ENCODE results near the gene NFYC.

NFYC gene

DNA sequence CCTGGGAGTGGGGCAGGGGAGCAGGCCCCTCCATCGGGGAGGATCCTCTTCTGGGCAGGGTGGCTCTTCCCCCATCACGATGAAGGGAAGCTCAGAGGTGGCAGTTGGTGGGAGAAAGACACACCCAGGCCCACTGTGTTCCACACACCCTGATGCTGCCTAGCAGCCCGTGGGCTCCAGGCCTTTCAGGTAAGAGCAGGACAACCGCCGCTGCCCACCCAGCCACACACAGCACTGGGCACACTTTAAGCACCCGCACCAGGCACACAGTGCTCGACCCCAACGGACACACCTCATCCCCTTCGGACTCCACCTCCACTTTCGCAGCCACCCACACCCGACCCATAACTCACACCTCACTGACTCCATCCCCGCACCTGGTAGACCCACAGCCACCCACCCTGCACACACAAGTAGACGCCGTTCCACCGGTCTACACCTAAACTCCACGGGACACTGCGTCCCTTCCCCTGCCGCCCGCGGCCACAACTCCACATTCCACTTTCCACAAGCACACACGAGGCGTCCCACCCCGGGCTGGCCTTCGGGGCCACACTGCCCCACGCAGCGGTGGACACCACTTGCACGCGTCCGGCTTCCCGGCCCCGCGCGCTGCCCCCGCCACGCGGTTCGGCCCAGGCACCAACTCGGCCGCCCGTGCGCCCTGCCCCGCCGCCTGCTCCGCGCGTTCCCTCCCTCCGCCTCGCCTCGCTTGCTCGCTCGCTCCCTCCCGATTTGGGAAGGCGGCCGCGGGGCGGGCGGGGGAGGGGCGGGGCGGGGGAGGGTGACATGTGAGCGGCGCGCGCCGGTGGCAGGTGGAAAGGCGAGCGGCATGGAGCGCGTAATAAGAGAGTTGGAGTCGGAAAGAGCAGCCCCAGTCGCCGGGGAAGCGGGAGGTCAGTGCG, 91.7 kb downstream of the NFYC start, which contains the start of gene KCNQ4:
TSS of gene KCNQ4 (plus strand) at position 787 of the 905 bp plus-strand sequence. CDS start 307 bp downstream, outside the sequence.
- peak; percentile 82 for DNase-seq (ENCODE audit: low spot score)

DNA sequence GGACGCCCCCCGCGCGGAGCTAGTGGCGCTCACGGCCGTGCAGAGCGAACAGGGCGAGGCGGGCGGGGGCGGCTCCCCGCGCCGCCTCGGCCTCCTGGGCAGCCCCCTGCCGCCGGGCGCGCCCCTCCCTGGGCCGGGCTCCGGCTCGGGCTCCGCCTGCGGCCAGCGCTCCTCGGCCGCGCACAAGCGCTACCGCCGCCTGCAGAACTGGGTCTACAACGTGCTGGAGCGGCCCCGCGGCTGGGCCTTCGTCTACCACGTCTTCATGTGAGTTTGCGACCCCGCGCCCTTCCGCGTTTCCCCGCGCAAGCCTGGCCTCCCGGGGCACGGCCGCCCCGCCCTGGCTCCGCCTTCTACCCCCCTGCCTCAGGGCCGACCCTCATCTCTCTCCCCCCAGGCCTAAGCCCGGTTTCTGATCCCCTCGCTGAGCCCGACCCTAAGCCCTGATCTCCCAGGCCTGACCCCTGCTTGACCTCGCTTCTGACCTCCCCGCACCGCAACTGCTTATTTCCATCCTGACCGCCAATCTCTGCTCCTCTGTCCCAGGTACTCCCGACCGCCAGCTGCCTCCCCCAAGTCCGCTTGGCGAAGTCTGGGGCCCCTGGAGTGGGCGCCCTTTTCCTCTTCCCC, 92.8 kb downstream of the NFYC start:
- DNase-seq (ENCODE audit: low spot score), result peak; percentile 78

DNA sequence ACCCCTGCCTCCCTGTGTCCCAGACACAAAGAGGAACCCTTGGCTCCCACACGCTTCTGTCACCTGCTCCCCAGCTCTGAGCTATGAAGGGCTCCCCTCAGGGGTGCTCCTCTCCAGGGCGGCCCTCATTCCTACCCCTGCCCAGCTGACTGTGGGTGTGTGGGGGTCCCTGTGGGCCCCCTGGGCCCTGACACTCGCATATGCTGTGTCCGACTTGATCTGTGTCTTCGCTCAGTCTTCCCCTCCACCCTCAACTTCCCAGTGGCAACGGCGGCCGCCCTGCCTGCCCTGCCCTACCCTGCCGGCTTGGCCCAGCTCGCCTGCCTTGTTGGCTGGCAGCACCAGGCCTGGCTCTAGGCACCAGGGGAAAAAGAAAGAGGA, 93.3 kb downstream of the NFYC start:
- DNase-seq (ENCODE audit: low spot score), result no peak

DNA sequence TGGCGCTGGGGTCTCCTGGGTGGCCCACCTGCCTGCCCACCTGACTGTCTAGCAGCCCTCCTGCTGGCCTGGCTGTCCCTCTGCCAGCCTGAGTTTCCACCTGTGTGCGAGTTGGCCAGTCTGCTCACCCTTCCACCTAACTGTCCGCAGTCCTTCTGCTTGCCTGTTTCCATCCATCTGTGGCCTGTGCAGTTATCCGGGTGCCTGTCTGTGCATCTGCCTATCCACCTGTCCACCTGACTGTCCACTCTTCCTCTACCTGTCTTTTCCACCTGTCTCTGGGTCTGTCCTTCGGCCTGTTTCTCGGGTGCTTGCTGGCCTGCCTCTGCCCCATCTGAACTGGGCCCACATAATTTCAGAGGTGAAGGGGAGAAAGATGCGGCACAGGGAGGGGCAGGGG, 93.9 kb downstream of the NFYC start:
- DNase-seq (ENCODE audit: low spot score), result no peak

DNA sequence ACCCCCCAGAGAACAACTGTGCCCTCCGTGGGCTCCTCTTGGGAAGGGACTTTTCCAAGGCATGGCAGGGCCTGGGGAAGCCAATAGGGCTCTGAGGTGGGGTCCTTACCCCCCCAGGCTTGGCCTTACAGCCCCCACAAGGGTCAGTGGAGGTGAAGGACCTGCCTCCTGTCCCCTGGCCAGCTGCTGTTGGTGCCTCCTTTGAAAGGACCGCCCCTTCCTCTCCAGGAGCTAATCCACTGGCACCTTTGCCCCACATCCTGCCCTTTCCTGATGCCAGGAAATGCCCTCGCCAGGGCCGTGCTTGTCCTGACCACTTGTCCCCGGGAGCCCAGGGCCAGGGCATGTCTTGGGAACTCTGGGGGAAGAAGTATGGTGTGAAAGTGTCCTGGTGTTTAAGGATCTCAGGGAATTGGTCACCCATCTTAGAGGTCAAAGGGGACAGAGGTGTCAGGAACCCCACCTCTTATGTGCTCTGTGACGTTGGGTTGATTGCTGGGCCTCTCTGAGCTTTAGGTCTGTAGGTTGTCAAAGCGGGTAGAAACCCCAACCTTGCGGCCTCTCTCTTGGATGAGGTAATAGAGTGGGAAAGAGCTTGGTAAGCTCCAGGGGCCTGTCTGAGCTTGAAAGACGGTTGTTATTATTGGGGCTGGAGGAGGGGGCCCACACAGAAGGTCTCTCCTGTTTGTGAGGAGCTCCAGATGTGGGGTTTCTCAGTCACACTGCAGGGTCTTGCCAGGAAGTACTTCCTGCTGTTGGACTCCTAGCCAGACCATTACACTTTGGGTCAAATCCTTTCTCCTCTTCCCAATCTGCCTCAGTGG, 94.9 kb downstream of the NFYC start:
- no peak for DNase-seq (ENCODE audit: low spot score)

DNA sequence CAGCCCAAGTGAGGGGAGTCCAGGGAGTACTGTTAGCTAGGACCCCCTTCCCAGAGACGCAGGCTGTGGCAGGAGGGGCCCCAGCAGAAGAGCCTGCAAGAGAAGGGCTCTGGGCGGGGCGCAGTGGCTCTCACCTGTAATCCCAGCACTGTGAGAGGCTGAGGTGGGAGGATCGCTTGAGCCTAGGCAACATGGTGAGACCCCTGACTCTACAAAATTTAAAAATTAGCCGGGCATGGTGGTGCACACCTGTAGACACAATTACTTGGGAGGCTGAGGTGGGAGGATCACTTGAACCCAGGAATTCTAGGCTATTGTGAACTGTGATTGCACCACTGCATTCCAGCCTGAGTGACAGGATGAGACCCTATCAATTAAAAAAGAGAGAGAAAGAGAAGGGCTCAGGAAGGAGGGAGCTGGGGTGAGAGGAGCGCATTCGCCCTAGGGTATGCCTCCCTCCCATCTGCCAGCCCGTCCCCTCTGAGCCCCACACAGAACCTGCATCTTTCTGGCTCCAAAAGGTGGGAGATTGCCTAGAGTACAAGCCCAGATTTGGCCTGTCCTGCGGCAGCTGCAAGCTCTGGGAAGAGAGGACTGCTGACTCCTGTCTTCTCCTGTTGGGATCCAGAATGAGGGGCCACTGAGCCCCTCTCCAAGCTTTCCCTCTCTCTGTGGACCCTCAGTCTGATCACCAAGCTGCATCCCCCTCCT, 95.6 kb downstream of the NFYC start:
- no peak for DNase-seq (ENCODE audit: low spot score)

DNA sequence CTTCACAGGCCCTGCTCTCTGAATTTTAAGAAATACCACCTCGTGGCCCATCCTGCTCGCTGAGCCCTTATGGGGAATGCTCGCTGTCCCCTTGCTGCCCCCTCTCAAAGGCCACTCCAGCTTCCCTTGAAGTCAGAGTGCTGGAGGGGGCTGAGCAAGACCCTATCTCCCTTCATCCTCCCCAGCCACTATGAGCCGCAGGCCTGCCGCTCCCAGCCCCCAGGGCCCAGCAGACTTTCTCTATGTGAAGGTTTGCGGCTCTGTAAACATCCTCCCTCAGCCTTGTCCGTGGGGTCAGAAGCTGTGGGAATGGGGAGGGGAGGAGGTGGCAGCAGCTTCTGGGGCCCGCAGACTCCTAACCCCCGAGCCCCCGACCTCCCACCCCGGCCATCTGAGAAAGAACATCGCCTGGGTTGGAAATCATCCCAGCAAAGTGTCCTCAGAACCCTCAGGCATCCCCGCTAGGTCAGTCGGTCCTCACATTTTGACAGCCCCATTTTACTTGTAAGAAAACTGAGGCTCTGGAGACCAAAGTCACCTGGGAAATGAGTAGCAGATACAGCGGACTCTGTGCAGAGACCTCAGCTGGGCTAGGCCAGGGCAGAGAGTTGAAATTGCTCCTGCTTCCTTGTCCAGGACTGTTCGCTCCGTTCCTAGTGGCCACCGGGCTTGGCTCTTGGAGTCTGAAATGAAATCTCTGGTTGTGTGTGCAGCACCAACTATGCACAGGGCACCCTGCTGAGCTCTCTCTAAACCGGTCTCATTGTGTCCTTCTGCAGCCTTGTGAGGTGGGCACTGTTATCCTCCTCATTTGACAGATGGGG, 96.4 kb downstream of the NFYC start:
- DNase-seq (ENCODE audit: low spot score), result no peak

DNA sequence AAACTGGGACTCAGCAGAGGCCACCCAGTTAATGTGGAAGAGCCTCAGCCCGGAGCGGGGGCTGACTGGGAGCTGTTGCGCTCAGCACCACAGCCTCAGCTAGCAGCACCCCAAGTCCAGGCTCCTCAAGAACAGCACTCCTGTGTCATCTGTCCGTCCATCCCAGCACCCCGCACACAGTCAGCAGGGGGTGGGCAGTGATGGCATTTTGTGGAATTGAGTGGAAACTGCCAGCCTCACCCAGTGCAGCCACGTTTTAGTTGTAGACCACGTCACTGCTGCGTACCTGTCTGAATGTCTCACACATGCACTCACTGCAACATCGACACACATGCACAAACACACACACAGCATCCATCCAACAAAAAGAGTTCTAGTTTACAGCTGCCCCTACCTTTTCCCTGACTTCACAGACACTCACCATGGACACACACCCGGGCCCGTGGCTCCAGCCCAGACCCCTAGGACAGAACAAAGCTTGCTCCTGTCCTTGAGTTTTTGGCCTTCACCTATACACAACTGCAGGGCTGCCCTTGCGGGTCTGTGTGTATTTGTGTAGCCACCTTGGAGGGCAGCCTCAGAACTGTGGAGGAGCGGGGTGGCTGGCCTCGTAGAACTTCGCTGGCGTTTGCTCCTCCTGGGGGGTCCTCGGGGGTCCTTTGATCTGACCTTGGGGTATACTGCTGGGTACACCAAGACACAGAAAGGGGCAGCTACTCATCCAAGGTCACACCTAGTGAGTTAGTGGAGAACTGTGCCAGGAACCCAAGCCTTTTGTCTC, 97.2 kb downstream of the NFYC start:
- no peak for DNase-seq (ENCODE audit: low spot score)

DNA sequence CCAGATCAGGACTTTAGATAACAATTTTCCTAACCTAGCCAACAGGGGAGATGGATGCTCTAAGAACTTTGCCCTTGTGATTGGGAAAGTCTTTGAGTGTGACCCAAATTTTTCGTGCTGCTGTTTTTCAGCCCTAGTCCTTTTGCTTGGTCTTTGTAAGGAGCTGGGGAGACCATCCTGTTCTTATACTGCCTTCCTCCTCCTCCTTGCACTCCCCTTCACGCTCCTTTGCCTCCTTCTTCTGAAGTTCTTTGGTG, 97.8 kb downstream of the NFYC start:
- DNase-seq (ENCODE audit: low spot score), result no peak

DNA sequence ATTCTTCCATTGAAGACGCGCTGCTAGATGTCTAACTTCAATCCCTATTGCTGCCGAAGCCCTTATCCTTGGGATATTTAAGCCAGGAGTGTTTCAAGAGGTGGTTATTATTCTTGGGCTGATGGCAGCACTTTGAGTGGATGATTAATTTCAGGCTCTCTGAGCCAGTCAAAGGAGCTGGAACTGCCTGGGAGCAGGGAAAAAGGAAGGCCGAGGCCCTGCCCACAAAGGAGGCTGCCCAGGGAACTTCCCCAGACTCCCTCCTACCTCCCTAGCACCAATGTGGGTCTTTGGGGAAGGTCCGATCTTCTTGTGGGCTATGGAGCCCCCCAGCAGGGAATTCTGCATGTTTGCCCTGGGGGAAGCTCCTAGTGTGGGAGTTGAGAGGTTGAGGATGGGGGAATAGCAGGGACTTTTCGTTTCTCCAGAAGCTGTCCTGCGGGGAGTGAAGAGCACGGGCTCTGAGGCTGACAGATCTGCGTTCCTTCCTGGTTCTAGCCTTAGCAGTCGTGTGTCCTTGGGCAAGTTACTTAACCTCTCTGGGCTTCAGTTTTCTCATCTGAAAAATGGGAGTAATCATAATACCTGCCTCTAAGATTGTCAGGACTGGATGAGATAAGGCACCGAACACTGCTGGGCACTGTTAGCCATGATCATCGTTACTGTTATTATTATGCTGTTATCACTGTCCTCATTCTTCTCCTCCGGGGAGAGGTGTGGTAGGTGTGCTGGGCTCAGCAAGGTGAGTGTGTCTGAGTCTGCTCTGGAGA, 98.3 kb downstream of the NFYC start:
- DNase-seq (ENCODE audit: low spot score), result no peak

DNA sequence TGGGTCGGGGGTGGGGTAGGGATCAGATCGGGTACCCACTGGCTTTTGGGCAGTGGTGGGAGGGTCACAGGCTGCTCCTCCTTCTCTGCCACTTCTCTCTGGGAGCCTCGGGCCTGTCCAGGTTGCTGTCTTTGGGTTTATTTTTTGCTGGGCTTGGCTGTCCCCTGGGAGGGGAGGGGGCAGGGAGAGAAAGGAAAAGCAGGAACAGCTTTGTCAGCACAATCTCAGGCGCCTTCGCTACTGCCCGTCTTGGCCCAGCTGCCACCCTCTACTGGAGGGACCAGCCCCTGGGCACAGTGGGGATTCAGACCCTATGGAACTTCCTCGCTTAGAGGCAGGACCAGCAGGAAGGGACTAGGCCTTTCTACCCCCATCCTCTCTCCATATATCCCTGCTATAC, 100.5 kb downstream of the NFYC start:
- no peak for DNase-seq (ENCODE audit: low spot score)

DNA sequence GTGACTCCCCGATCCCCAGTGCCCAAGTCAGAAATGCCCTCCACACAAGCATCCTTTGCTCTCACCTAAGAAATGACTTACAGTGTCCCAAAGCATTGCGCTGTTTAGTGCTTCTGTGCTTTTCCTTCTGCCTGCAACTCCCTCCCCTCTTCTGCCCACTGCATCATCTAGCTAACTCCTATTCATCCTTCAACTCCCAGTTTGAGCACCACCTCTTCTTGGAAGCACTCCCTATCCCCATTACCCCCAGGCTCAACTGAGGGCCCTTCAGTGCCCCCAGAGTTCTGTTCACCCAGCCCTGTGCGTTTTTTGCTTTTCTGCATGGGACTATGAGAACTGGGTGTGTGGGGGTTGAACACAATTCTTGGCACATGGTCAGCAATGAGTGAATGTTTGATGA, 102.1 kb downstream of the NFYC start:
- DNase-seq (ENCODE audit: low spot score), result no peak

DNA sequence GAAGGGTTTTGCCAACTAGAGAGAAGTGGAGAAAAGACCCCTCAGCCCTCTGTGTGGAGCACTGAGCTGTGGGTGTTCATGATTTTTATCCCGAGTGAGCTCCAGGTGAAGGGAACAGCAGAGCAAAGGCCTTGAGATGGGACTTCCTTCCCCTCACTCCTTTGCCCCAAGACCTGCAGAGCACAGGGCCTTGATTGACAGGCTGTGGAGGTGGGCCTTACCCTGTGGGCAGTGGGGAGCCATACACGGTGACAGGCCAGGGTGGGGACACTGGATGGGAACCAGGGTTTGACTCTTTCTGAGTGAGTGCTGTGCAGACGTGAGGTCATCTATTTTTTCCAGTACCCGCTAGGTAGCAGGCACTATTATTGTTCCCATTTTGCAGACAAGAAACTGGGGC, 102.5 kb downstream of the NFYC start:
- DNase-seq (ENCODE audit: low spot score), result no peak

DNA sequence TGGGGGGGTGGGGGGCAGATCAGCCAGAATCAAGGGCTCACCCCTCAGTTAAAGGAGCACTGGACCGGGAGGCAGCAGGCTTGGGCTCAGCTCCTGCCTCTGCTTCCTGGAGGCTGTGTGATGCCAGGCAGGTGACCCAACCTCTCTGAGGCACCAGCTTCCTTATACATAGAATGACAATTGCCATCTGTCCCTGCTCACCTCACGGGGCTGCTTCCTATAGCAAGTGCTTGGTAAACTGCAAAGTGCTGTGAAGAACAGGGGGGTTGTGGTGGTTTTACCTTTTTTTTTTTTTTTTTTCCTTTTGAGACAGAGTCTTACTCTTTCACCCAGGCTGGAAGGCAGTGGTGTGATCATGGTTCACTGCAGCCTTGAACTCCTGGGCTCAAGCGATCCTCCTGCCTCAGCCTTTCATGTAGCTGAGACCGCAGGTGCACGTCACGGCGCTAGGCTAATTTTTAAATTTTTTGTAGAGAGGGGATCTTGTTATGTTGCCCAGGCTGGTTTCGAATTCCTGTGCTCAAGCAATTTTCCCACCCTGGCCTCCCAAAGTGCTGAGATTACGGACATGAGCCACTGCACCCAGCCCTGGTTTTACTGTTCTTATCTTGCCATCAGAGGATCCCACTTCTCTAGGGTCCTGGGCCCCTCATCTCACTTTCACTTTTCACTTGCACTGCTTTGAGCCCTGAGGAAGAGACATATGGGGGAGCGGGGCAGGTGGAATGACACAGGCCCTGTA, 103.6 kb downstream of the NFYC start:
- DNase-seq (ENCODE audit: low spot score), result no peak

DNA sequence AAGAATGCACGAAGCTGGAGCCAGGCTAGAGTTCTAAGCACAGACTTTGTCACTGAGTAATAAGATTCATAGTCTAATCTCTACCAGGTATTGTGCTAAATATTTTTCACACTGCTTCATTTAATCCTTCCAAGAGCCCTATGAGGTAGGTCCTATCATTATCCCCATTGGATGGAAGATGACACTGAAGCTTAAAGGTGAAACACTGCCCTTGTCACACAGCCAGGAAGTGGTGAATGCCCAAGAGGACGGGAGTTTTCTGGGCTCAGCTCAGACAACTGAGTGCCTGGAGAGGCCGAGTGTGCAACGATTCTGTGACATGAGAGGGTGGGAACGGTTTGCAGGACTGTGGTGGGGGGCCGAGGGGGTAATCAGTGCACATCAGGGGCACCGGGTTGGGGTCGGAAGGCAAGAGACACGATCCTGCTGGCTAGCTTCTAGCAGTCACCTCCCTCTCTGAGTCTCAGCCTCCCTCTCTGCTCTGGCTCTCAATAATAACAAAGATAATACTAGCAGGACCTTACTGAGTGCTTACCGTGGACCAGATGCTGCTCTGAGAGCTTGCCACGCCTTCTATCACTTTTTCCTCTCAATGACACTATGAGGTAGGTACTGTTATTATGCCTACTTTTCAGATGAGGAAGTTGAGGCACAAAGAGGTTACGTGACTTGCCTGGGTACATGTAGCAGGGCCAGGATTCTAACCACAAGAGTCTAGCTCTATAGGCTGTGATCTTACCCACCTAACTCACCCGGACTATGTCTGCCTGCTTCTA, 104.5 kb downstream of the NFYC start:
- DNase-seq (ENCODE audit: low spot score), result no peak

DNA sequence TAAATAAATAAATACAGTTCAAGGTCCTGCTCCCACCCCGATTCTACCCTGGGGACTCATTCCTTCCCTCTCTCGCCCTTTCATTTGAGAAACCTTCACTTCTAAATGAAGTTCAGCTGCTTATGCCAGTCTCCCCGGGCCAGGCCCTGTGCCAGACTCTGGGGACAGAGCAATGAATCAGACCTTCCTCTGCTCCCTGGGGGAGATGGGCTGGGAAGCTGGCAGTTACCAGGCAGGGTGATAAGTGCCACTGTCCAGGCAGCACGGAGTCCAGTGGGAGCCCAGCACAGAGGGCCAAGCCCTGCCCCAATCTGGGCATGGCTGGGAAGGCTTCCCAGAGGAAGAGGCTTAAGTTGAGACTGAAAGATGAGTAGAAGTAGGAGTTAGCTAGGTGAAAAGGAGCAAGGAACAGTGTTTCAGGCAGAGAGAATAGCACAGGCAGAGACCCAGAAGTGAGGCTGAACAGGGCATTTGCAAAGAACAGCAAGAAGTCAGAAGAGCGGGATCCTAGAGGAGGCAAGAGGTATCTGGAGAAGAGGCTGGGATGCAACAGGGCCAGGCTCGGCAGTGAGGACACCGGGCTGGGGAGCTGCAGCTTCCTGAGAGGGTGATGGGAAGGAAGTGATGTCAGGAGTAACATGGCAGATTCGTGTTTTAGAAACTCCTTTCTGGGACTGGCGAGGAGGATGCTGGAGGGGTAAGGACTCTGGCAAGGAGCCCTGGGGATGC, 105.6 kb downstream of the NFYC start:
- no peak for DNase-seq (ENCODE audit: low spot score)

DNA sequence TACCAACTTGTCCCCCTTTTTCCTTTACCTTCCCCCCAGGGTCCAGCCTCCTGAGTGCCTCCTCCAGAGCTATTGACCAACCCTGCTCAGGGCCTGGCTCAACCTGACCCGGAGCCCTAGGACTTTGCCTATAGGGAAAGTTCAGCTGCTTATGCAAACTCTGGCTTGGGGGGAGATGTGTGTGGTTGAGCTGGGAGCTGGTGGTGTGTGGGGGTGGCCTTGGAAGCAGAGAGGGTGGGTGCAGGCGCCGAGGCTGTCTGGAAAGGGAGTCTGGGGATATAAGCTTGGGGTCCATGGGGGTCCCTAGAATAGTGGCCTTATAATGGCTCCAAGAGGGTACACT, 106.1 kb downstream of the NFYC start:
- DNase-seq (ENCODE audit: low spot score), result no peak

Data from D341Med (cell line).